ENCODE measurements around the gene RPL26. TPM values are rescaled to one million over a fixed set of nuclear protein-coding genes. Genes with fewer than 3 reads are reported as not detected.

RPL26 gene
- total RNA-seq, 6 experiments from 2014 or later, result 1,301 to 1,432 (median 1,370) TPM

DNA sequence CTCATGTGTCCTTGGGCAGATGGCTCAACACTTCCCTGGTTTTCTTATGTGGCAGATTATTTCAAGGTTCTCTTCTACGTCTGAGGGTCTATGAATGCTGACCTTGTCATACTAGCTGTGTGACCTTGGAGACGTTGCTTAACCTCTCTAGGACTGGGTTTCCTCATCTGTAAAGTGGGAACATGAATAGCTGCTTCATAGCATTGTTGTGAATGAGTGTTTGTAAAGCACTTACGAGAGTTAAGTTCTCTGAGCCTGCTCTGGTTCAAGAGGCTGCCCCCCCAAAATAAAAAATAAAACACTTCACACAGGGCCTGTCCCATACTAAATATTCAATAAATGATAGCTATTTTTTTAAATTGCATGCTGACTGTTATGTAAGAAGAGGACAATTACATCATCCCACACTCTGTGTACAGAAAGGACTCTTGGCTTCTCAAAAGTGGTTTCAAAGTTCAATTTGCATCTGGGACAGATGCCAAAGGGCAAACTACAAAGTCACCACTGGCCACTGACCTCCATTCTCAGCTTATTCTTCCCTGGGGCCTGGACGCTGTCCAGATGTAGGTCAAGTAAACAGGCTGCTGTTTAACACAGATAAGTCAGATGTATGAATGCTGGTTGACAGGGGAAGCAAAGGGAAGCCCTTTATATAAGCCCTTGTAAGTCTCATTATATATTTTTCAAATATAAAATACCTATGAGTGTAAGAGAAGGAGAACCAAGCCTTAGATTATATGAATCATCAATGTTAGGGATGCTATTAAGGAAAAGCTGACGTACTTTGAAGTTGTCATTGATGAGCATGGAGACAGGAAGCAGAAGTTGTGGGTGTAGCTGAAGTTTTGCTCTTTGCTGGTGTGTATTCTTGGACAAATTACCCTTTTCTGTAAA, 37.3 kb upstream of the RPL26 start:
- no peak overlapping the region for H3K4me3 Mint-ChIP-seq
- DNase-seq, result no peak
- no peaks in the 10 kb centered on the region for H3K36me3 Mint-ChIP-seq (ENCODE audit: low read depth)
- H3K27ac Mint-ChIP-seq, result no peak overlapping the region
- peaks cover 7% of the 10 kb centered on the region; the same call in 1 of the 2 replicates for H3K4me1 Mint-ChIP-seq (ENCODE audit: low read depth)
- TF ChIP-seq, protein P1, sequence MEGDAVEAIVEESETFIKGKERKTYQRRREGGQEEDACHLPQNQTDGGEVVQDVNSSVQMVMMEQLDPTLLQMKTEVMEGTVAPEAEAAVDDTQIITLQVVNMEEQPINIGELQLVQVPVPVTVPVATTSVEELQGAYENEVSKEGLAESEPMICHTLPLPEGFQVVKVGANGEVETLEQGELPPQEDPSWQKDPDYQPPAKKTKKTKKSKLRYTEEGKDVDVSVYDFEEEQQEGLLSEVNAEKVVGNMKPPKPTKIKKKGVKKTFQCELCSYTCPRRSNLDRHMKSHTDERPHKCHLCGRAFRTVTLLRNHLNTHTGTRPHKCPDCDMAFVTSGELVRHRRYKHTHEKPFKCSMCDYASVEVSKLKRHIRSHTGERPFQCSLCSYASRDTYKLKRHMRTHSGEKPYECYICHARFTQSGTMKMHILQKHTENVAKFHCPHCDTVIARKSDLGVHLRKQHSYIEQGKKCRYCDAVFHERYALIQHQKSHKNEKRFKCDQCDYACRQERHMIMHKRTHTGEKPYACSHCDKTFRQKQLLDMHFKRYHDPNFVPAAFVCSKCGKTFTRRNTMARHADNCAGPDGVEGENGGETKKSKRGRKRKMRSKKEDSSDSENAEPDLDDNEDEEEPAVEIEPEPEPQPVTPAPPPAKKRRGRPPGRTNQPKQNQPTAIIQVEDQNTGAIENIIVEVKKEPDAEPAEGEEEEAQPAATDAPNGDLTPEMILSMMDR (IDR thresholded peaks at IDR 0.05), result no peak
- peaks cover 28% of the 10 kb centered on the region for H3K27me3 Mint-ChIP-seq (ENCODE audit: insufficient read depth)
- H3K9me3 Mint-ChIP-seq, result no peaks in the 10 kb centered on the region

DNA sequence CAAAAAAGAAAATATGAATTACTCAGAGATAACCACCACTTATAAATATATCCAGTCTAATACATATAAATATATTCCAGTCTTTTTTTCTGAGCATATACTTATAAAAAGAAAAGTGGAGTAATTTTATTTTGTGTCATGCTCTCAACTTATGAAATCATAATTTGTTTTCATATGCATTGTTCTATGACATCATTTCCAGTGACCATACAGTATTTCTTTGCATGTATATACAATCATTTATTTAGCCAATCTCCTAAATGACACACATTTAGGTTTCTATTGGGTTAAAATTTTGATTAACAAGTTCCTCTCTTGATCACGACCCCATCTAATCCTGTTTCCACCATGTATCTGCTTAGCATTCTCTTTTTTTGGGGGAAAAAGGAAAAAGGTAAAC, 36.3 kb upstream of the RPL26 start:
- H3K4me3 Mint-ChIP-seq, result no peak overlapping the region
- peaks cover 7% of the 10 kb centered on the region; the same call in 1 of the 2 replicates for H3K4me1 Mint-ChIP-seq (ENCODE audit: low read depth)
- H3K36me3 Mint-ChIP-seq (ENCODE audit: low read depth), result no peaks in the 10 kb centered on the region
- no peaks in the 10 kb centered on the region for H3K9me3 Mint-ChIP-seq
- TF ChIP-seq, protein P1 (IDR thresholded peaks at IDR 0.05), result no peak
- peaks cover 25% of the 10 kb centered on the region for H3K27me3 Mint-ChIP-seq (ENCODE audit: insufficient read depth)
- DNase-seq, result no peak
- H3K27ac Mint-ChIP-seq, result no peak overlapping the region

DNA sequence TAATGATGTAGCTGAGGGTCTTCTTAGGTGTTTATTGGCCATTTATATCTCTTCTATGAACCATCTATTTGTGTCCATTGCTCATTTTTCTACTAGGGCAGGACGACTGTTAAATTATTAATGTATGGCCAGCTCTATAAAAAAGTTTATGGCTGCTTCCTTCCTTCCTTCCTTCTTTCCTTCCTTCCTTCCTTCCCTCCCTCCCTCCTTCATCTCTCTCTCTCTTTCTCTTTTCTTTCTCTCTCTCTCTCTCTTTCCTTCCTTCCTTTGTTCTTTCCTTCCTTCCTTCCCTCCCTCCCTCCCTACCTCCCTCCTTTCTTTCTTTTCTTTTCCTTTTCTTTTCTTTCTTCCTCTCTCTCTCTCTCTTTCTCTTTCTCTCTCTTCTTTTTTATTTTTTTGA, 35.5 kb upstream of the RPL26 start:
- Mint-ChIP-seq H3K36me3 (ENCODE audit: low read depth) (no peaks in the 10 kb centered on the region), H3K4me1 (ENCODE audit: low read depth) (peaks cover 7% of the 10 kb centered on the region; the same call in 1 of the 2 replicates), H3K4me3 (no peak overlapping the region), H3K27me3 (ENCODE audit: insufficient read depth) (peaks cover 26% of the 10 kb centered on the region), H3K27ac (no peak overlapping the region), H3K9me3 (no peaks in the 10 kb centered on the region)
- TF ChIP-seq, protein P1 (IDR thresholded peaks at IDR 0.05), result no peak
- no peak for DNase-seq

DNA sequence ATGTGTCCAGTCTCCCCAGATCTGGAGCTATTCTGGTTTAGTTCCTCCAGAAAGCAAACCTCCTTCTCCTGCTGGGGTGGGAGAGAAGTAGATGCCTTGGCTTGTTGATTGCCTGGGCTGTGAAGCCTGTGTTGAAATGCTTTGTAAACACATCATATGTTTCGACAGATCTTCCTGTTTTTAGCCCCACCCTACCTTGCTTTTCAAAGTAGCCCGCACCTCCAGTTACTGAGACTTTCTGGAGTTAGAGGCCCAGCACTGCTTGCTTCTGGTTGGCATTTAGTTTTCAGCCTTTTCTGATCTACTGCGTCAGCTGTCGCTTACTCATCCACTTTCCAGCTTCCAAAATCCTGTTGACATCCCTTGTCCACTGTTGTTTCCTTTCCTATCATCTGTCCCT, 34.8 kb upstream of the RPL26 start:
- Mint-ChIP-seq H3K4me1 (ENCODE audit: low read depth) (peaks cover 7% of the 10 kb centered on the region; the same call in 1 of the 2 replicates), H3K27me3 (ENCODE audit: insufficient read depth) (peaks cover 28% of the 10 kb centered on the region), H3K9me3 (no peaks in the 10 kb centered on the region), H3K36me3 (ENCODE audit: low read depth) (no peaks in the 10 kb centered on the region), H3K27ac (no peak overlapping the region), H3K4me3 (no peak overlapping the region)
- TF ChIP-seq, protein P1 (IDR thresholded peaks at IDR 0.05), result no peak
- no peak for DNase-seq

DNA sequence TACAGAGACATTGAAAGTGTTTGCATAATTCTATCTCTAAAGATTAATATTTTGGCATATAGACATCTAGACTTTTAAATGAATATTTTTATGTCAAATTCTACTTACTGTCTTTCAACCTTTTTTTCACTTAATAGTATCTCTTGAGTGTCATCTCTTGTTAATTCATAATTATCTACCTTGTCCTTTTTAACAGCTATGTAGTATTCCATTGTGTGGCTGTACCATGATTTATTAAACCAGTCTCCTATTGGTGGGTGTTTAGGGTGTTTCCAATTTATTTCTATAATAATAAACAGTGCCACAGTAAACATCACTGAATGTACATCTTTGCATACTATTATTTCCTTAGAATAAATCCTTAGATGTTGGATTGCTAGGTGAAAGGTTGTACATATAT, 30.9 kb upstream of the RPL26 start:
- H3K36me3 Mint-ChIP-seq (ENCODE audit: low read depth), result no peaks in the 10 kb centered on the region
- peaks cover 8% of the 10 kb centered on the region for H3K4me1 Mint-ChIP-seq (ENCODE audit: low read depth)
- H3K4me3 Mint-ChIP-seq, result no peak overlapping the region
- no peak for DNase-seq
- peaks cover 33% of the 10 kb centered on the region for H3K27me3 Mint-ChIP-seq (ENCODE audit: insufficient read depth)
- H3K9me3 Mint-ChIP-seq, result no peaks in the 10 kb centered on the region
- TF ChIP-seq, protein P1 (IDR thresholded peaks at IDR 0.05), result no peak
- no peak overlapping the region for H3K27ac Mint-ChIP-seq

Data from HFFc6 (cell line).